Measurements from ENCODE around the gene SLC35F1. TPM values are rescaled to one million over a fixed set of nuclear protein-coding genes. Genes with fewer than 3 reads are reported as not detected.
"Not testable (repeated sequence)": the region's sequence is repeated elsewhere in the genome, so short reads cannot be mapped to it uniquely, and the experiment has no call there.

The SLC35F1 gene
- 1.3 TPM for polyA plus RNA-seq (ENCODE audit: insufficient read length)

DNA sequence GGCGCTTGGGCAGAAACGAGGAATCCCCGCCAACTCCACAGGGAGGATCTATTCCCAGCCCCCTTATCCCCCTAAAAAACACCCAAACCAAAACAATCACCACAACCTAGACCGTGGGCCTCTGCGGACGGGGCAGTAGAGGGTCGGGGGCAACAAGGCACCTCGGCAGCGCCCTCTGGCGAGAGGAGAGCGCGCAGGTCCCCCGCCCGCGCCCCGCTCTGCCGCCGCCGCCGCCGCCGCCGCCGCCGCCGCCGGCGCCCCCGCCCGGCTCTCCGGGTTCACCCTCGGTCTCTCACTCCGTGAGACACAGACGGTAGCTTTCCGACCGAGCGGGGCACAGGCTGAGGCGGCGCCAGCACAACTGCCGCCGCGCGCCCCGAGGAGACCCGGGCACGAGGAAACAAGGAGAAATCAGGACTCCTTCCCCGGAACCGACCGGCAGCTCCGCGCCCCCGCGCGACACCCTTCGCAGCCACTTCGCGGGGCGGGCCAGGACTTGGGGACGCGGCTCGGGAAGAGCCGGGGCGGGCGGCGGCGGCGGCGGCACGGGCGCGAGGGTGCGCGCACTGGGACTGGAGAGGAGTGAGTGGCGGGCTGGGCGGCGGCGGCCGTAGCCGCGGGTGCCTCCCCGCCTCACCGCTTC lies at the start of gene SLC35F1:
TSS of gene SLC35F1 (plus strand) at position 307 of the 643 bp plus-strand sequence.
- peak; percentile 24 for DNase-seq

DNA sequence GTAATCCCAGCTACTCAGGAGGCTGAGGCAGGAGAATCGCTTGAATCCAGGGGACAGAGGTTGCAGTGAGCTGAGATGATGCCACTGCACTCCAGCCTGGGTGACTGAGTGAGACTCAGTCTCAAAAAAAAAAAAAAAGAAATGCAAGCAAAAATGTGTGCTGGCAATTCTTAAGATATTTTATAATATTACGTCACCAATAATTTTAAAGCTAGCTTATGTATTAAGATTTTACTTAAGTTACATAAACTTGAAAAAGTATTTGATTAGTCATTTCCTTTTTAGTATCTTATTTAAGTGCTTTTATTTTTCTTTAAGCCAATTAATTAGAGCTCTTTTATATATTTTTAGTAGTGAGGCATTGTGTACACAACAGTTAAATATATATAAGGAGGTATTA lies 48.5 kb upstream of the SLC35F1 start:
- DNase-seq = not testable (repeated sequence)

DNA sequence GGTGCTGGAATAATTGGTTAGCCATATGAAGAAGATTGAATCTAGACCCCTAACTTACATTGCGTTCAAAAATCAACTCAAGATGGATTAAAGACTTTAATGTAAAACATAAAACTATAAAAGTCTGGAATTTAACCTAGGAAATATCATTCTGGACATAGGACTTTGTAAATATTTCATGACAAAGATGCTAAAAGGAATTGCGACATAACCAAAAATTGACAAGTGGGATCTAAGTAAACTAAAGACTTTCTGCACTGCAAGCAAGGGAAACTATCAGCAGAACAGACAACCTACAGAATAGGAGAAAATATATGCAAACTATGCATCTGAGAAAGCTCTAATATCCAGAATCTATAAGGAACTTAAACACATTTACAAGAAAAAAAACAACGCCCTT lies 45.5 kb upstream of the SLC35F1 start:
- no peak for DNase-seq

DNA sequence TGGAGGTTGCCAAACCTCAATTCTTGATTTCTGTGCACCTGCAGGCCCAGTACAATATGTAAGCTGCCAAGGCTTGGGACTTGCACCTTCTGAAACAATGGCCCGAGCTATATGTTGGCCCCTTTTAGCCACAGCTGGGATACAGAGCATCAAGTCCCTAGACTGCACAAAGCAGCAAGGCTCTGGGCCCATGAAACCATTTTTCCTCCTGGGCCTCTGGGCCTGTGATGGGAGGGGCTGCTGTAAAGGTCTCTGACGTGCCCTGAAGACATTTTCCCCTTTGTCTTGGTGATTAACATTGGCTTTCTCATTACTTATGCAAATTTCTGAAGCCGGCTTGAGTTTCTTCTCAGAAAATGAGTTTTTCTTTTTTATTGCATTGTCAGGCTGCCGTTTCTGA lies 40.5 kb upstream of the SLC35F1 start:
- DNase-seq = no peak

DNA sequence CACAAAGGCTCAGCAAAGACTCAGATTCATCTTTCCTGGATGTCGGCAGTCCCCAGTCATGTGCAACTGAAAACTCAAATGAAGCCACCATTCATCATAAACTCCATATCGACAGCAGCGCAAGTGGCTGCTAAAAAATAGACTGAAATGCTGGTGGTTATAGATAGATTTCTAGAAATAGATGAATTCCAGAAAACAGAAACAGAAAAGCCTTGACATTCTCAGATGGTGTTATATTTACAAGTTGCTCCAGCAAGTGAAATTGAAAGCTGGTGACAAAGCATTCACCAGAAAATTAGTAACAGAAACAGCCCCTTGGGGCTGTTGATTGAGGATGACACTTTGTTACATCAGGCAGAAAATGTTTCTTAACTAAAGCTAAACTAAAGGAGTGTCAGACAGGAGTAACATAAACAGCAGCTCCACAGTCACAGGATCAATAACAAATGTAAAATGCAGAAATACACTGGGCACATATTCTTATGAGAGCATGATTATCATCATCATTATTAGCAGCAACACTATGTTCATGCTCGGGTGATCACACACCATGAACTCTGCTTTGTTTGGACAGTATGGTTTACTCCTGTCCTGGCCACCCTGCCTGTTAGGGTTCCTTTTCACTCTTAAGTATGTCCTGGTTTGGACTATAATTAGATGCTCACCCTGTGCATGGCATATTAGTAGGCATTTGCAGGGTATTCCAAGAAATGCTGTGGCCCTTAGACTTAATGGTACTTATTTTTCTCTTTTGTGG lies 36.4 kb upstream of the SLC35F1 start:
- no peak for DNase-seq

DNA sequence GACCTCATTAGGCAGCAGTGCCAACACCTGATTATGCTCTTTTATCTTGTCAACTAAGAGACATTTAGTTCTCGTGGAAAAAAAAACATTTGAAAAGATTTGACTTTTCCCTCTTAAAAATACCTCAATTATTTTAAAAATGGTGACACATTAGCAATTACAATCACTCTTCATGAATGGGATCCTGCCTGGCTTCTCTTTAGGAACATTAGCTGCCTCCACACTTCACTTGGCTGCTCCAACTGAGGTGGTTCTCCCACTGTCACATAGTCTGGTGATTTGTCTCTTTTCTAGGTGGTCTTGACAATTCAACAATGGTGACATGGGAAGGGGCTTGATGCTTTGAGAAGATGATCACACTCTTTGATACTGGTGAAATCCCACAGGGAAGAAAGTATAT lies 26.2 kb upstream of the SLC35F1 start:
- no peak for DNase-seq

DNA sequence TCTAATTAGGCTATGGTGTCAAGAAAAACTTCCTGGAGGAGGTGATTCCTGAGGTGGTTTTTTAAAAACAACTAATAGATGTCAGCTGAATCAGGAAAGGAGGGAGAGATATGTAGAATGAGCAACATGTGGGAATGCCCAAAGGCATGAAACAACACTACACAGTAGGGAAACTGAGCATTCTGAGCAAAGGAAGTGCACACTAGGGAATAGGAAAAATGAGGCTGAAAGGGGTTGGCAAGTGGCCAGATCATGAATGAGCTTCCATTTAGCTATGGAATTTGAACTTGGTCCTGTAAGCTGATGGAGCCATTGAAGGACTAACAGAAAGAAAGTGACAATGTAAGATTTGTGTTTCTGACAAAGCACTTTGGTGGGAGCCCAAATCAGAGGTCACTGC lies 16.9 kb upstream of the SLC35F1 start:
- DNase-seq = no peak

DNA sequence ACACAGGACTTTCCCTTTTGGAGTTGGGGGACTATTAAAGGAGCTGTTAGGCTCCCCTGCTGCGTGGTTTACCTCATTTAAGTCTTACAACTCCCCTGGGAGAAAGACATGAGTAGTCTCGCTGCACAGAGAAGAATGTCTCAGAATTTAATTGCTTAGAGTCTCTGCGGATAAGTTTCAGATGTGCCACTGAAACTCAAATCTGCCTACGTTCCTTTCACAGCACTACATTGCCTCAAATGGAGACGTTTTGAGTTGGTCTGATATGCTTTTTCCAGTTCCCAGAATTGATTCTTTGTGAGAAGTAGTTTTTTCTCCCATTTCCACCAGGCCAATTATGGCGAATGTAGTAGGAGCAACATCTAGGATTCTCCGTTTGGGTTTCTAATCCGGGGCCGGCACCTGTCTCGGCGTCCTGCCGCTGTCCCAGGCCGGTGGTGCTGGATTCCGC lies 532 bp upstream of the SLC35F1 start:
- no peak for DNase-seq

DNA sequence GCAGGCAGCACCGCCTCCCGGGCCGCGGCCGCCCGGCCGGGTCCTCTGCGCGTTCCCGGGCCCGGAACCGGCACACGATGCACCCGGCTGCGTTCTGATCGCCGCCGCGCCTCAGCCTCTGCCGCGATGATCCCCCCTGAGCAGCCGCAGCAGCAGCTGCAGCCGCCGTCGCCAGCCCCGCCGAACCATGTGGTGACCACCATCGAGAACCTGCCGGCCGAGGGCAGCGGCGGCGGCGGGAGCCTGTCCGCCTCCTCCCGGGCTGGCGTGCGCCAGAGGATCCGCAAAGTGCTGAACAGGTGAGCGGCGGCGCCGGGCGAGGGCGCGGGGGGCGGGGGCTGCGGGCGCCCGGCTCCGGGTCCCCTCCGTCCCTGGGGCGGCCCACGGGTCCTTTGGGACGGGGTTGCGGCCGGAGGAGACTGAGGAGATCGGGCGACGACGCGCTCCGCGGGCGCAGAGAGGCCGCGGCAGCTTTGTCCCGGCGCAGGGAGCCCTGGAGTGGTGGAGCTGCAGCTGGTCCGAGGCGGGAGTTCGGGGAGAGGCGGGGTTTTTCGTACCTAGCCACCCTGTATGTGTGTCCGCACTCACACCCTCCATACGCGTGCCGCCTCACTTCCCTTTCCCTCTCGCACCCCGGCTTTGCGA lies 659 bp downstream of the SLC35F1 start:
- DNase-seq = no peak

DNA sequence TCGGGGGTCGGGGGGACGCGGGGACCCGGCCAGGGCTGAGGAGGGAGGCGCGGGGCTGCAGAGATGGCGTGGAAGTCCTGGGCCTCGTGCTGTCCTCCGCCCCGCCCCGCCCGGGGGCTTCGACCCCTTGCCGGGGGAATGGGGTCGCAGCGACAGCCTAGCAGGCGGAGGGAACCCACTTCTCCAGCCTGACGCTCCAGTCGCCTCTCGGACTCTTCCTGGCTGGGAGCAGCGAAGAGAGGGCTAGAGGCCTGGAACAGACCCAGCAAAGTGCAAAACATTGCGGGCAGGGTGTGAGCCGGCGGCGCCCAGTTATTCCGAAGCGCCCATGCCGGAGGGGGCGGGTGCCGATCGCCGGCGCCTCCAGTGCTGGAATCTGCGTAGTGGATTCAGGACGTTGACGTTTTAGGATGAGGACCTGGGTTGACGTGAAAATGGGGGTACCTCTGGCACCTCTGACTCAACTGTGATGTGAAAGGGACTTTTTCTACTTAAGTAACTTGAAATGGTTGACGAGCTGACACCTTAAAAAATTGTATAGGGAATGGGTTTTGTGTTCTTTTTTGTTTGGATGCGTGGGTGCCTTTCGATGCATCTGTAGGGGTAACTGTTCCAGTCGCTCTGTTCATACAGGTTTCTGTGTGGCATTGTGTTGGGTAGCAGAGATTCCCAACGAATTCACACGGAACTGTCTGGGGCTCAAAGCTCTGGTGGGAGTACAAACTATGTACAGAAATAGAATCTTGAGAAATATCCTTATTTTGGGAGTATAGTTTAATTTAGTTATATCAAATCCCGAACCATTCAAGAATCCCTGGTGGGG lies 1.4 kb downstream of the SLC35F1 start:
- DNase-seq = no peak

DNA sequence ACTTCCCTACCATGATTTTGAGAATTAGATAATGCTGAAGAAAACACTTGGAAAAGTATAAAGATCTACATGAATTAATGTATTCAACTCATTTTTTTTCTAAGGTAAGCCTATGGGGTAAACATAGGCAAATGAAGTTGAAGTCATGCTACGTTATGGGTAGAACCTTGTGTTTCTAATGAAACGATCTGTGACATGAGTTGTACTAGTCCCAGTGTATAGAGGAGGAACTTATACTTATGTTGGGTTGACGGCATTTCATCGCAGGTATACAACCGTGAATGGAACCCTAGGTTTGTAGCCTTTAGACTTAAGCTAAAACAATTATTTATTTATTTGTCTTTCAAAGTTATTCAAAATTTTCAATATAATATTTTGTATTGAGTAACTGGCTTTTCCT lies 2.6 kb downstream of the SLC35F1 start:
- no peak for DNase-seq

DNA sequence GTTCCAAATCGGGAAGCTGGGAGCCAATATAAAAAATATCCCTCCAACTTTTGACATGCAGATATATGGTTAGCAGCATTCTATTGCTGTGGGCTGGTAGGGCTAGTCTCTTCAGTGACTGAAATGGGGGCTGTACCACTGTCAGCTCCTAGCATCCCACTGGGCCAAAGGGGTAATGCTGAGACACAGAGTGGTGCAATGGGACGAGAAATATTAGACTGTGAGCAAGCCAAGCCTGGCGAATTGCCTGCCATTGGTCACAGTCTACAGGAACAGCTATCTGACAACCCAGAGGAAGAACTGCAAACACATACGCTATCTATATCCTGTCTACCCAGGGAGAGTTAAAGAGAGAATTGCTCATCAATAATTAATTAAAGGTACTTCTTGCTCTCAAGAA lies 3.5 kb downstream of the SLC35F1 start:
- no peak for DNase-seq

DNA sequence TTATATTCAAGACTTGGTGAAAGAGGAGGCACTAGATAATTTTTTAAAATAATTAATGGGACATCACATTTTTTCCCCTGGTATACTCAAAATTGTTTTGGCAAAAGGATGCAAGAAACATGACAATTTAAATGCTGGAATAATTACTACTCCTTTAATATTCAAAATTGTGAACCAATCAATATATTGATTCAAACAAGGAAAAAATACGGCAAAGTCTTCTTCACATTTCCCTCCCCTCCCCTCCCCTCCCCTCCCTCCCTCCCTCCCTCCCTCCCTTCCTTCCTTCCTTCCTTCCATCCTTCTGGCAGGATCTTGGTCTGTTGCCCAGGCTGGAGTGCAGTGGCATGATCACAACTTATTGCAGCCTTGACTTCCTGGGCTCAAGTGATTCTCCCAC lies 4.1 kb downstream of the SLC35F1 start:
- no peak for DNase-seq

DNA sequence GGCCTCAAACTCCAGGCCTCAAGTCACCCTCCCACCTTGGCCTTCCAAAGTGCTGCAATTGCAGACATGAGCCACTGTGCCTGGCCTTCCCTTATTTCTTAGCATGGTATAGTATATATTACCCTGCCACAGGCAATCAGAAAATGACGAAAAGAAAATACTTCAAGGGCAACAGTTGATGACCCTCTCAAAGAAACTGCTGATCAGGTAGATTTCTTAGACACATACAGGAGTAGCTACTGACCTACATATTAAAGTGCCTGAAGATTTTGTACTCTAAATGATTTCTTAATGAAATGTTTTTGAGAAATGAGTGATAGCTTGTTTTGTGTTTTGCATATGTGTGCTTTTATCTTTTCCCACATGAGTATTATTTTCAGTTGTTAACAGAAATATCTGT lies 4.6 kb downstream of the SLC35F1 start:
- no peak for DNase-seq

DNA sequence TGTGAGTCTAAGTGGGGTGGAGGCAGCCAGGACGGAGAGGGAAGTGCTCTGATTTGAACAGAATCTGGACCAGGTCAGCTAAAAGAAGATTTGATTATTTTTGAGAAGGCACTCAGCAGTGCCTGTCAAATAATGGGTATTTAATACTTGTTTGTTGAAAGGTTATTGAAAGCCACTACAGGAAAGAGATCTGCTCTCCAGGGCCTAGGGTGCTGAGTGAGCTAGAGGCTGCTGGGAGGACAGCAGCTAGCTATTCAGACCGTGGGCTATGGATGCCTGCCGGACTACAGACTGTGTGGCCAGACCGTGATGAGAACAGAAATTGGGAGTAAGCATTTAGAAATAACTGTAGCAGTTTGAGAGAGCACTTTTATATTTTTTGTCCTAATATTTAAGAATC lies 8.8 kb downstream of the SLC35F1 start:
- DNase-seq = no peak

DNA sequence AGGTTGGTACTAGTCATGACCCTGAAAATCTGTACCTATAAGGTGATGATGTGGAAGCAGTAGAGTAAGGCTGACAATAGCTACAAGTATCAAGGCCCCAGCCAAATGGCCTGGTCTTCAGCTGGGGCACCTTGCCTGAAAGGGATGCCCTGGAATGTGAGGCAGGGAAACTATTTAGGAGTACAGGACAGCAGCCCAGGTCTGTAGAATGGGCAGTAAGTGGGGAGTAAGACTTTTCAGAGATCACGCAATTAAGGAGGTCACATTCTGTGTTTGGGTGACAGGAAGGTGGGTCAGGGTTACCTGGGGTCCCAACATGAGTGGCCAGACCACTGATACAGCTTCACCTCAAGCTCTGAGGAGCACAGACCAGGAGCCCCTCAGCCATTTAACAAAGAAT lies 9.4 kb downstream of the SLC35F1 start:
- no peak for DNase-seq

DNA sequence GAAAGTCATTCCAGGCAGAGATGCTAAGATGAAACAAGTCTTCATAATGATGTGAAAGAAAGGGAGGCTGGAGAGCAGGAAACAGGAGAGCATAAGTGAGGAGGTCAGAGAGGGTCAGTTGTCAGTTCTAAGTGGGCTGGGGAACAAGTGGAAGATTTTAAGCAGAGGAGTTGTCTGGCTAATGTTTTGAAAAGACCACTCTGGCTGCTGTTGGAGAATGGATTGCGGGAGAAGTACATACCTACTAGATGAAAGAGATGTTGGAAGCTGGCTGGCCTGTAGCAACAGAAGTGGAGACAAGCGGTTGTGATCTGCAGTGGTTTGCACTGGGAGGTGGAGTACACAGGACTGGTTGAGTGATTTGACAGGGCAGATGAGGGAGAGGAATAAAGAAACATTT lies 10.1 kb downstream of the SLC35F1 start:
- DNase-seq = no peak

DNA sequence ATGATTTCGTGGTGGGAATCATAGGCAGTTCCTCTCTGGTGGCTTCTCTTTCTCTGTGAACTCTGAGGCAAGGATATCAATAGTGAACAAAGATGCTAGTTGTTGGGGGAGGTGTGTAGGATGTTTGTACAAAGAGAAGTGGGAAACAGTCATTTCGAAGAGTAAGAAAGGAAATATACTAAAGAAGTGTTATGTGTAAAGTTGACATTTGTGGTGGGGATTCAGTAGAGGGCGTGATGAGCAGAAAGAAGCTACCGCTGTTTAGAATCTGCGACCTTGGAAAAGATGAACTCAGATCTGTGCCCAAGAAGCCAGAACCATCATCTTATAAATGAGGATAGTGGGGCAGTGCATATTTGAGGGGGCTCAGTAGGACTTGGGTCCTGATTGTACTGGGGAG lies 11.4 kb downstream of the SLC35F1 start:
- DNase-seq = no peak

DNA sequence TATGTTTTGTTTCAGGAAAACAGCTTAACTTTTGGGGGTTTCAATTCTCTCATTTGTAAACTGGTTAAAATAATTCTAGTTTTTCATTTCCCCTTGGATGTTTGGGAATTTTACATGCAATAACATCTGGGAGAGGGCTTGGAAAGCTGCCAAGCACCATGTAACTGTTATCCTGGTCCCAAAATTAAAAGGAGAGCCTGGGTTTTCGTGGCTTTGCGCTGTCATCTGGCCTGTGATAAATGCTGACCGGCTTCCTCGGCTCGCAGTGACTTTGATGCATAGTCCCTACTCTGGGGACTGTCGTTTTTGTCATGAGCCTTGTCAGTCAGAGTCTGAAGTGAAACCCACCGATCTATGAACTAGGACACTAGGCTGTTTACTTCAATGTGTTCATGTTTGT lies 12.2 kb downstream of the SLC35F1 start:
- no peak for DNase-seq

DNA sequence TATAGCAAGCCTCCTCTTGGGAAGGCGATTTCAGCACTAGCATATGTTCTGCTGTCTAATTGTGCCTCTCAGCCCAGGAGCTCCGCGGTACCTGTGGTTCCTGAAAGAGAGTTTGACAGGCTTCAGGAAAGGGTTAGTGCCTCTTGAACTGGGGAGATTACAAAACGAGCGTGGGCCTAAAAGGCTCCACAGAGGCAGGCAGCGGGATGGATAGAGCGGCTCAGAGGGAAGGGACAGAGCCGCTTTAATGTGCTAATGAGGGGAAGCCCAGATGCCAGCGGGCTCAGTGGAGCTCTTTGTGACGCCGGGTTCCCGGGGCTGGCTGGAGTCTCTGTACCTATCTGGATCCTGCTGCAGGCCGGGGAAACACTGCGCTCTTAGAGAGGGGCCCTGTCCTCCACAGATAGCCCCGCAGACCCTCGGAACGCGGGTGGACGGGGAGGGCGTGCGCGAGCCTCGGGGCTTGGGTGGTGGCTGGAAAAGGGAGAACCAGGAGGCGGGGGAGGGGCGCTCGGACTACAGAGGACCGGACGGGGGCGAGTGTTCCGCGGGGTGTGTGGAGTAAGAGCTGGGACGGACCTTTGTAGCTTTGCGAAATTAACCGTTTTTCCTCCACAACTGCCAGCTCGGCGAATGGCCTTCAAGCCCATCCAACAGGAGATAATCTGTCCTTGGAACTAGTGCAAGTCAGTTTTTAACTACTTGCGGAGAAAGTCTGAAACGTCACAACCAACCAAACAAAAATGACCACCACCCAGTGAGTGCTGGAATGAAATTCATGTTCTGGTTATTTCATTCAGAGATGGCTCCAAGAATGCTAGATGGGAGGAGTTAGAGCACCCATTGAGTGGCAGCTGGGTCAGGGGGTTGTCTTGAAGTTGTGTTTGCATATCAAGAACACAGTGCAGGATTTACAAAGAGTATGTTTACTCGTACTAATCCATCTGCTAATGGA lies 13.0 kb downstream of the SLC35F1 start:
- DNase-seq = no peak

DNA sequence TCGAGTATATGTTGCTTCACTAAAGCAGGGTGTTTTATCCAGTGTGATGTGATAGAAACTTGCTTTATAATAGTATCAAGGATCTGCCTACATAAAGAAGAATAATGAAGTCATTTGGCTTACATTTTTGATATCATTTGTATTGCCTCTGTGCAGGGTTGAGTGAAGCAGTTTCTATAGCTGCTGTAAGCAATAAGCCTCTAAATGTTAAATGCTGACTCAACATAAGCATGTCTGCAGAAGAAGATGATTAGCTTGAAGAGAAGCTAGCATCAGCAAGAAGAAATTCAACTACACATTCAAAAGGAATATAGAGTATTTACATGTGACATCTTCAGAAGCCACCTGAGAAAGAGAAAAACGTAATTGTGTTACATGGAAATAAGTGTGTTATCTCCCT lies 17.6 kb downstream of the SLC35F1 start:
- DNase-seq = no peak

DNA sequence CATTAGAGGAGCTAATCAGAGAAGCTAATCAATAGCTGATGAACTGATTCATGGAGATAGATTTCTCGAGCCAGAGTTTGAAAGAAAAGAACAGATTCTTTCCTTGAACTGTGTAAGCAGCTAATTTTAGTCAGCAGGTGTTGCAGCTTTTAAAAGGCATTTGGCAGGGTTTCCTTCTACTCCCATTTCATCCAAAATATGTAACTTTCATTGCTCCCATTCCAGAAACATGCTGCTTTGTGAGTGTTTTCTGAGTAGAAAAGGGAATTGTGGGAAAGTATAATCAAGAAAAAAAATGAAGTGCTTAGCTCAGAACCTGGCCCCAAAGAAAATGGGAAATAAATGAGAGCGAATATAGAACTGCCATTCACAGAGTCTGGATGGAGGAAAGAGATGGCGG lies 20.8 kb downstream of the SLC35F1 start:
- DNase-seq = no peak
